Measurements from ENCODE around the gene AUH.

AUH gene

DNA sequence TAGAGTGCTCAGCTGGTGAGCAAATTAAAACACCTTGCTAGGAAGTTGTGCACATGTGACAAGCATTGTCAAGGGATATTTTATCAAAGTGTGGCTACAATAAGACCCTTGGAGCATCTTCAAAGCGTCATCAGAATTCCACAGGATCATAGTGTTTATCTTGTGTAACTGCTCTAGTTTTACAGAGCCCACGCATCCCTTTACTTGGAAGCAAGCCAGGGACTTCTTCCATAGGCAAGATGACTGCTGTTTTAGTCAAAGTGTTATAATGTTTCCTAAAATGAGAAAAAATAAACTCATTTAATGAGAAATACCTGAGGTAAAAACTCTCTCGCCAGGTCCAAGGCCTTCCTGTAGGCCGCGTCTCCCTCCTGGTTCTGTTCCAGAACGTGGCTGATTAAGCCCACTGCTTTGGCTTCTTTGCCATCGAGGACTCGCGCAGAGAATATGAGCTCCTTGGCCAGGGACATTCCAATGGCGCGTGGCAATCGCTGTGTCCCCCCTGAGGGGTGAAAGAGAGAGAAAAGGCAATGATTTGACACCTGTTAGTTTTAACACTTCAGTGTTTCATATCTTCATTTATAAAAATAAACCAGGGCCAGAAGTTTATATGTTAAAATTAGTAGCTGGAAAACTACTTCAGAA lies 141.1 kb downstream of the AUH start:
- TF ChIP-seq EZH2 (IDR thresholded peaks at IDR 0.05): no peak
- no peak for TF ChIP-seq POLR2AphosphoS5 (IDR thresholded peaks at IDR 0.05; ENCODE audit: borderline replicate concordance, low read depth, low read length)
- TF ChIP-seq FOXP2 (optimal IDR thresholded peaks at IDR 0.05; ENCODE audit: control extremely low read depth, extremely low read length, insufficient read depth): no peak
- no peak for DNase-seq (ENCODE audit: low read depth, low spot score)
- Histone ChIP-seq H3K9me3 (ENCODE audit: low read depth, low read length) (no peaks in the 10 kb centered on the region), H3K9ac (ENCODE audit: insufficient read length) (no peak overlapping the region), H3K27ac (no peak overlapping the region), H3K36me3 (ENCODE audit: insufficient read depth, low read length) (no peaks in the 10 kb centered on the region), H3K4me3 (no peak overlapping the region)

GRCh38 chr9:91220021-91220420 lies 141.7 kb downstream of the AUH start:
- TF ChIP-seq POLR2AphosphoS5 (IDR thresholded peaks at IDR 0.05; ENCODE audit: borderline replicate concordance, low read depth, low read length) (no peak), FOXP2 (optimal IDR thresholded peaks at IDR 0.05; ENCODE audit: control extremely low read depth, extremely low read length, insufficient read depth) (no peak), EZH2 (IDR thresholded peaks at IDR 0.05) (no peak)
- no peak overlapping the region for H3K4me3 ChIP-seq
- no peak overlapping the region for H3K9ac ChIP-seq (ENCODE audit: insufficient read length)
- no peak for DNase-seq (ENCODE audit: low read depth, low spot score)
- H3K36me3 ChIP-seq (ENCODE audit: insufficient read depth, low read length): no peaks in the 10 kb centered on the region
- H3K27ac ChIP-seq: no peak overlapping the region
- H3K9me3 ChIP-seq (ENCODE audit: low read depth, low read length): no peaks in the 10 kb centered on the region

GRCh38 chr9:91219557-91219956 lies 142.2 kb downstream of the AUH start:
- H3K4me3 ChIP-seq: no peak overlapping the region
- no peak overlapping the region for H3K27ac ChIP-seq
- no peak for TF ChIP-seq EZH2 (IDR thresholded peaks at IDR 0.05)
- H3K9ac ChIP-seq (ENCODE audit: insufficient read length): no peak overlapping the region
- H3K36me3 ChIP-seq (ENCODE audit: insufficient read depth, low read length): no peaks in the 10 kb centered on the region
- H3K9me3 ChIP-seq (ENCODE audit: low read depth, low read length): no peaks in the 10 kb centered on the region
- DNase-seq (ENCODE audit: low read depth, low spot score): no peak

DNA sequence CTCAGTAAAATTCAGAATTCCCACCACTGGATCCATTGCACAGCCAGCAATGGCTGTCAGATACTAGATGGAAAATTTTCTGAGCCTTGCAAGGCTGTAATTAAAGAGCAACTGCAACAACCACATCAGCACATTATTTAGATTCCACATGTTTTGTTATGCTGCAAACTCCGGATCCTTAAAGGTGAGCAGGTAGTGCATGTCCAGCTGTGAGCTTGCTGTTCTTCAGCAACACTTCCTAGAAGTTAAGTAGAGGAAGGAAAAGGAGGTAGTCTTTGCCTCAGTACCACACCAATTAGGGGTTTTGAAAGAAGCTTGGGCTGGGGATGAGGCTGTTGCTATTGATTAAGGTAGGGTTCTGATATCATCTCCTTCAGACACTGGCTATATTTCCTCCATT lies 144.3 kb downstream of the AUH start:
- Histone ChIP-seq H3K4me3 (no peak overlapping the region), H3K9ac (ENCODE audit: insufficient read length) (no peak overlapping the region), H3K36me3 (ENCODE audit: insufficient read depth, low read length) (no peaks in the 10 kb centered on the region), H3K9me3 (ENCODE audit: low read depth, low read length) (no peaks in the 10 kb centered on the region), H3K27ac (no peak overlapping the region)
- TF ChIP-seq EZH2 (IDR thresholded peaks at IDR 0.05): no peak
- no peak for TF ChIP-seq POLR2AphosphoS5 (IDR thresholded peaks at IDR 0.05; ENCODE audit: borderline replicate concordance, low read depth, low read length)
- TF ChIP-seq FOXP2 (optimal IDR thresholded peaks at IDR 0.05; ENCODE audit: control extremely low read depth, extremely low read length, insufficient read depth): no peak
- DNase-seq (ENCODE audit: low read depth, low spot score): no peak

DNA sequence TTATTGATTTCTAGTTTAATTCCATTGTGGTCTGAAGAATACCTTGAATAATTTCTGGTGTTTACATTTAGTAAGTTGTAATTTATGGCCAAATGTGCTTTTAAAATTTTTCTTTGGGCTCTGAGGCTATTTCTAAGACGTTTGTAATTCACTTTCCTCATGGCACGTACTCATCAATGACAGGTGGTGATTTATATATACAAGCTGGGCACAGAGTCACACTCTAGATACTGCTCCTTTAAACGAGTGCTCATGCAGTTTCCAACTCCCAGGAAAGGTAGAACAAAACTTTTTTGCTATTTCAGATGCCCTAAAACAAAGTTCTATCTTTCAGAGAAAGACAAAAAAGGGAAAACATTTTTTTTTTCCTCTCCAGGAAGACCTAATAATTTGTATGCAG lies 146.9 kb downstream of the AUH start:
- no peaks in the 10 kb centered on the region for H3K9me3 ChIP-seq (ENCODE audit: low read depth, low read length)
- TF ChIP-seq FOXP2 (optimal IDR thresholded peaks at IDR 0.05; ENCODE audit: control extremely low read depth, extremely low read length, insufficient read depth) (no peak), EZH2 (IDR thresholded peaks at IDR 0.05) (no peak), POLR2AphosphoS5 (IDR thresholded peaks at IDR 0.05; ENCODE audit: borderline replicate concordance, low read depth, low read length) (no peak)
- no peak overlapping the region for H3K4me3 ChIP-seq
- DNase-seq (ENCODE audit: low read depth, low spot score): no peak
- H3K9ac ChIP-seq (ENCODE audit: insufficient read length): no peak overlapping the region
- no peaks in the 10 kb centered on the region for H3K36me3 ChIP-seq (ENCODE audit: insufficient read depth, low read length)
- H3K27ac ChIP-seq: no peak overlapping the region

GRCh38 chr9:91214086-91214485 lies 147.6 kb downstream of the AUH start:
- Histone ChIP-seq H3K36me3 (ENCODE audit: insufficient read depth, low read length) (no peaks in the 10 kb centered on the region), H3K9me3 (ENCODE audit: low read depth, low read length) (no peaks in the 10 kb centered on the region), H3K4me3 (no peak overlapping the region), H3K9ac (ENCODE audit: insufficient read length) (no peak overlapping the region), H3K27ac (no peak overlapping the region)
- no peak for DNase-seq (ENCODE audit: low read depth, low spot score)
- no peak for TF ChIP-seq EZH2 (IDR thresholded peaks at IDR 0.05)
- no peak for TF ChIP-seq POLR2AphosphoS5 (IDR thresholded peaks at IDR 0.05; ENCODE audit: borderline replicate concordance, low read depth, low read length)
- no peak for TF ChIP-seq FOXP2 (optimal IDR thresholded peaks at IDR 0.05; ENCODE audit: control extremely low read depth, extremely low read length, insufficient read depth)

- no peak overlapping the region for H3K4me3 ChIP-seq
- DNase-seq (ENCODE audit: low read depth, low spot score): no peak
- no peak overlapping the region for H3K9ac ChIP-seq (ENCODE audit: insufficient read length)
- no peaks in the 10 kb centered on the region for H3K9me3 ChIP-seq (ENCODE audit: low read depth, low read length)
- no peak overlapping the region for H3K27ac ChIP-seq
- TF ChIP-seq POLR2AphosphoS5 (IDR thresholded peaks at IDR 0.05; ENCODE audit: borderline replicate concordance, low read depth, low read length) (no peak), EZH2 (IDR thresholded peaks at IDR 0.05) (no peak), FOXP2 (optimal IDR thresholded peaks at IDR 0.05; ENCODE audit: control extremely low read depth, extremely low read length, insufficient read depth) (no peak)
- H3K36me3 ChIP-seq (ENCODE audit: insufficient read depth, low read length): no peaks in the 10 kb centered on the region
These were observed 149.0 kb downstream of the AUH start for GRCh38 chr9:91212596-91213243.

GRCh38 chr9:91211919-91212318 lies 149.8 kb downstream of the AUH start:
- no peak for TF ChIP-seq EZH2 (IDR thresholded peaks at IDR 0.05)
- no peak for TF ChIP-seq FOXP2 (optimal IDR thresholded peaks at IDR 0.05; ENCODE audit: control extremely low read depth, extremely low read length, insufficient read depth)
- TF ChIP-seq POLR2AphosphoS5 (IDR thresholded peaks at IDR 0.05; ENCODE audit: borderline replicate concordance, low read depth, low read length): no peak
- DNase-seq (ENCODE audit: low read depth, low spot score): no peak
- no peaks in the 10 kb centered on the region for H3K36me3 ChIP-seq (ENCODE audit: insufficient read depth, low read length)

DNA sequence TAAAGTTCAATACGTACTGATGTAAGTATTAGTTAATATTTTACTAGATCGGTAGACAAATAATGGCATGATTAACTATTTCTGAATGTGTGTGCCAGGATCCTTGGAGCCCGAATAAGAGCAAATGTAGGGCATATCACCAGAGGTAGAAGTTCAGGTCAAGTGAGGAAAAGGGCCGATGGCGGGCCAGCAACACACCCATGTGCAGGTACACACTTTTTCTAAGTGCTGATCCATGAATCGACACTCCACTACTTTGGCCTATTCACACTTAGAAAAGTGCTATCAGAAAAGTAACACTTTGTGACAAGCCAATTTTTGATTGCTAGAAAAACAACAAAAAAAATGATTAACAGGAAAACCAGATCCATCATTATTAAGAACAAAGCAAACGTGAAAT lies 150.3 kb downstream of the AUH start:
- Histone ChIP-seq H3K9ac (ENCODE audit: insufficient read length) (no peak overlapping the region), H3K36me3 (ENCODE audit: insufficient read depth, low read length) (no peaks in the 10 kb centered on the region), H3K4me3 (no peak overlapping the region), H3K27ac (no peak overlapping the region), H3K9me3 (ENCODE audit: low read depth, low read length) (no peaks in the 10 kb centered on the region)
- DNase-seq (ENCODE audit: low read depth, low spot score): no peak
- TF ChIP-seq EZH2 (IDR thresholded peaks at IDR 0.05) (no peak), POLR2AphosphoS5 (IDR thresholded peaks at IDR 0.05; ENCODE audit: borderline replicate concordance, low read depth, low read length) (no peak), FOXP2 (optimal IDR thresholded peaks at IDR 0.05; ENCODE audit: control extremely low read depth, extremely low read length, insufficient read depth) (no peak)

More at GRCh38 chr9:91211919-91212318, 149.8 kb downstream of the AUH start:
- Histone ChIP-seq H3K9me3 (ENCODE audit: low read depth, low read length) (no peaks in the 10 kb centered on the region), H3K4me3 (no peak overlapping the region), H3K9ac (ENCODE audit: insufficient read length) (no peak overlapping the region), H3K27ac (no peak overlapping the region)
